OCI-LY3 (cell line): ENCODE data around the gene SLC13A1.

Experiments used
- EZH2phosphoT487 ChIP-seq: fragments of 200-600 bp; shearing (Covaris generic); IDR thresholded peaks from 2 replicates; pipeline ENCODE4 v1.6.1; 2018; ENCODE audit warnings: antibody characterized with exemption, mixed run types, low read depth
- TF ChIP-seq, protein P1 (sequence below): fragments of 200-600, 300-600 bp; sonication (generic); IDR thresholded peaks from 2 replicates; pipeline ENCODE4 v1.5.1; 2014; ENCODE audit warnings: antibody characterized with exemption, low read length, low read depth

DNA sequence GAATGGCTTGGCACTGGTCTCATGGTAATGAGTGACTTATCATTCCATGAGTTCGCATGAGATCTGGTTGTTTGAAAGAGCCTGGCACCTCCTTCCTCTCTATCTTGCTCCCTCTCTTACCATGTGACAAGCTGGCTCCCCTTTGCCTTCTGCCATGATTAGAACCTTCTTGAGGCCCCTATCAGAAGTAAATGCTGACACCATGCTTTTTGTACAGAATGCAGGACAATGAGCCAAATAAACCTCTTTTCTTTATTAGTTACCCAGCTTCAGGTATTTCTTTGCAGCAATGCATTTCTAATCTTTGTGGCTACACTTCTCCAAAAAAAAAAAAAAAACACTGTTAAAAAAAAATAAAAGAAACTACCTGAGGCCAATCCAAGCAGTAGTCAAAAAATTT lies 17.1 kb upstream of the SLC13A1 start:
- TF ChIP-seq, protein P1, sequence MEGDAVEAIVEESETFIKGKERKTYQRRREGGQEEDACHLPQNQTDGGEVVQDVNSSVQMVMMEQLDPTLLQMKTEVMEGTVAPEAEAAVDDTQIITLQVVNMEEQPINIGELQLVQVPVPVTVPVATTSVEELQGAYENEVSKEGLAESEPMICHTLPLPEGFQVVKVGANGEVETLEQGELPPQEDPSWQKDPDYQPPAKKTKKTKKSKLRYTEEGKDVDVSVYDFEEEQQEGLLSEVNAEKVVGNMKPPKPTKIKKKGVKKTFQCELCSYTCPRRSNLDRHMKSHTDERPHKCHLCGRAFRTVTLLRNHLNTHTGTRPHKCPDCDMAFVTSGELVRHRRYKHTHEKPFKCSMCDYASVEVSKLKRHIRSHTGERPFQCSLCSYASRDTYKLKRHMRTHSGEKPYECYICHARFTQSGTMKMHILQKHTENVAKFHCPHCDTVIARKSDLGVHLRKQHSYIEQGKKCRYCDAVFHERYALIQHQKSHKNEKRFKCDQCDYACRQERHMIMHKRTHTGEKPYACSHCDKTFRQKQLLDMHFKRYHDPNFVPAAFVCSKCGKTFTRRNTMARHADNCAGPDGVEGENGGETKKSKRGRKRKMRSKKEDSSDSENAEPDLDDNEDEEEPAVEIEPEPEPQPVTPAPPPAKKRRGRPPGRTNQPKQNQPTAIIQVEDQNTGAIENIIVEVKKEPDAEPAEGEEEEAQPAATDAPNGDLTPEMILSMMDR, result no peak
- TF ChIP-seq EZH2phosphoT487, result no peak
